ENCODE data around the gene ACACA.

ACACA gene

DNA sequence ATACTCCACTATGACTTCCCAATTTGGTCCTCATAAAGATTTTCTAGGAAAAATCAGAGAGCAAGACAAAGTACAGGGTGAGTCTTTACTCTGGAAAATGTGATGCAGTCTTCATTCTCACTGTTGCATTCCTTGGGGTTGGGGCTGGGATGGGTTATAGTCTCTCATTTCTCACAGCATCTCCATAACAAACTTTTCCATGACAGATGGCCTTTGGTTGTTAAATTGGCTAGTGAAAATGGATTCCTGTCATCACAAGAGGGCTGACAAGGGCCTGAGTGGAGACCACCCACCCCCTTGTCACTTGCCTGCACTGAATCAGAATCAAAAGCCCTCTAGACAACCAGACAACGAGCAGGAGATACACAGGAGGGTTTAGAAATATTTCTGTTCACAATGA, 283.2 kb downstream of the ACACA start:
- TF ChIP-seq, protein P1, sequence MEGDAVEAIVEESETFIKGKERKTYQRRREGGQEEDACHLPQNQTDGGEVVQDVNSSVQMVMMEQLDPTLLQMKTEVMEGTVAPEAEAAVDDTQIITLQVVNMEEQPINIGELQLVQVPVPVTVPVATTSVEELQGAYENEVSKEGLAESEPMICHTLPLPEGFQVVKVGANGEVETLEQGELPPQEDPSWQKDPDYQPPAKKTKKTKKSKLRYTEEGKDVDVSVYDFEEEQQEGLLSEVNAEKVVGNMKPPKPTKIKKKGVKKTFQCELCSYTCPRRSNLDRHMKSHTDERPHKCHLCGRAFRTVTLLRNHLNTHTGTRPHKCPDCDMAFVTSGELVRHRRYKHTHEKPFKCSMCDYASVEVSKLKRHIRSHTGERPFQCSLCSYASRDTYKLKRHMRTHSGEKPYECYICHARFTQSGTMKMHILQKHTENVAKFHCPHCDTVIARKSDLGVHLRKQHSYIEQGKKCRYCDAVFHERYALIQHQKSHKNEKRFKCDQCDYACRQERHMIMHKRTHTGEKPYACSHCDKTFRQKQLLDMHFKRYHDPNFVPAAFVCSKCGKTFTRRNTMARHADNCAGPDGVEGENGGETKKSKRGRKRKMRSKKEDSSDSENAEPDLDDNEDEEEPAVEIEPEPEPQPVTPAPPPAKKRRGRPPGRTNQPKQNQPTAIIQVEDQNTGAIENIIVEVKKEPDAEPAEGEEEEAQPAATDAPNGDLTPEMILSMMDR (IDR thresholded peaks at IDR 0.05), result no peak
- Histone ChIP-seq H3K9ac (no peak overlapping the region), H3K36me3 (ENCODE audit: control insufficient read depth, insufficient read depth, low read length) (no peaks in the 10 kb centered on the region), H3K4me2 (ENCODE audit: low read length) (no peak overlapping the region), H3K27ac (no peak overlapping the region), H3K9me3 (ENCODE audit: control insufficient read depth, low read length) (no peaks in the 10 kb centered on the region), H2AFZ (no peak overlapping the region), H3K27me3 (ENCODE audit: control insufficient read depth, insufficient read depth, low read length) (no peaks in the 10 kb centered on the region), H3K4me1 (peaks cover 10% of the 10 kb centered on the region), H3K4me3 (ENCODE audit: low read depth, low read length) (no peak overlapping the region), H3K79me2 (no peaks in the 10 kb centered on the region)

DNA sequence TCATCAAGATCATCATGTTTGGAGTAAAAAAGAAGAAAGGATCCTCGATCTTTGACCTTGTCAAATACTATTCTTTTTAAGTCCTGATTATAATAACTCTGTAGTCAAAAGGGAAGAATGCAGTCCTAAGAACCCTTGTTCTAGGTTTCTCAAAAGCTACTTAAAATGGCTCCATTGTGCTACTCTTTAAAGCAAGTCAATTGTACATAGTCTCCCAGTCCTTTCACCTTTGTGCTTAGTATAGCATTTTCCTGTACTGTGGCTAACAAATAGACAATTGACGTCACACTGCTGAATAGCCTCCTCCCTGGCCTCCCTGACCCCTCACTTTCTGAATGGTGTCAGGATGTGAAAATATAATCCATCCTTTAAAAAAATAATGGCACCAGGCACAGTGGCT, 285.0 kb downstream of the ACACA start:
- Histone ChIP-seq H3K27me3 (ENCODE audit: control insufficient read depth, insufficient read depth, low read length) (no peaks in the 10 kb centered on the region), H2AFZ (no peak overlapping the region), H3K27ac (no peak overlapping the region), H3K9ac (no peak overlapping the region), H3K79me2 (no peaks in the 10 kb centered on the region), H3K4me3 (ENCODE audit: low read depth, low read length) (no peak overlapping the region), H3K4me1 (peaks cover 15% of the 10 kb centered on the region), H3K9me3 (ENCODE audit: control insufficient read depth, low read length) (no peaks in the 10 kb centered on the region), H3K36me3 (ENCODE audit: control insufficient read depth, insufficient read depth, low read length) (no peaks in the 10 kb centered on the region), H3K4me2 (ENCODE audit: low read length) (no peak overlapping the region)
- TF ChIP-seq, protein P1 (IDR thresholded peaks at IDR 0.05), result no peak

DNA sequence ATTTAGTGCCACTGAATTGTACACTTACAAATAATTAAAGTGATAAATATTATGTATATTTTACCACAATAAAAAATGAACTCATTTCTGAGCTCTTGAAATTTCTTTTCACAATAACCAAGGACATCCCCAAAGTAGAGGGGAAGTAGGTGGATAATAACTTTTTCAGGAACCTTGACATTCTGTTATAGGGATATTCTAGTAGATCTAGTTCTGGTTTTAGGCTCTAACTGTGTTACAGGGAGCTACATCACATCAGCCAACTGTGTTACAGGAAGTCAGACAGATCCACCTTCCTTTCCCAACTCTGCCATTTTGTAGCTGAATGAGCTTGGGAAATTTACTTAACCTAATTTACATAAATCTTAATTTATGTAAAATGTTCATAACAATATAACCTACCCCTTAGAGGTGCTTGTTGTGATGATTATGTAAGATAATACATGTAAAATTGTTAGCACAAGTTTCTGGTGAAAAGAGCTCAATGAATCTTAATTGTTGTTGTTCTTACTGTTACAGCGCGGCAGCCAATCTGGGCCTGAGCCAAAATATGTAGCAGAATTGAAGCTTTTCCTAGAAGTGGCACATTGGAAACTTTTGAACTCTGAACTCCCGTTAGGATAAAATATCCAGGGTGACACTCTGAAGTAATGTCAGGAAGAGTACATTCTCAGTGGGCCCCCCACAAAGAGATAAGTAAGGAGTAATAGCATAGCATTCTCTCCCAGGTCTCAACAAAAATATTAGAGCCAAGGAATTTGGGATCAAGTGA, 288.1 kb downstream of the ACACA start:
- H3K27me3 ChIP-seq (ENCODE audit: control insufficient read depth, insufficient read depth, low read length), result no peaks in the 10 kb centered on the region
- no peak overlapping the region for H3K4me3 ChIP-seq (ENCODE audit: low read depth, low read length)
- no peak overlapping the region for H2AFZ ChIP-seq
- H3K36me3 ChIP-seq (ENCODE audit: control insufficient read depth, insufficient read depth, low read length), result no peaks in the 10 kb centered on the region
- H3K9ac ChIP-seq, result no peak overlapping the region
- H3K79me2 ChIP-seq, result no peaks in the 10 kb centered on the region
- TF ChIP-seq, protein P1 (IDR thresholded peaks at IDR 0.05), result no peak
- no peak overlapping the region for H3K27ac ChIP-seq
- peaks cover 8% of the 10 kb centered on the region for H3K4me1 ChIP-seq
- H3K4me2 ChIP-seq (ENCODE audit: low read length), result no peak overlapping the region
- H3K9me3 ChIP-seq (ENCODE audit: control insufficient read depth, low read length), result no peaks in the 10 kb centered on the region

DNA sequence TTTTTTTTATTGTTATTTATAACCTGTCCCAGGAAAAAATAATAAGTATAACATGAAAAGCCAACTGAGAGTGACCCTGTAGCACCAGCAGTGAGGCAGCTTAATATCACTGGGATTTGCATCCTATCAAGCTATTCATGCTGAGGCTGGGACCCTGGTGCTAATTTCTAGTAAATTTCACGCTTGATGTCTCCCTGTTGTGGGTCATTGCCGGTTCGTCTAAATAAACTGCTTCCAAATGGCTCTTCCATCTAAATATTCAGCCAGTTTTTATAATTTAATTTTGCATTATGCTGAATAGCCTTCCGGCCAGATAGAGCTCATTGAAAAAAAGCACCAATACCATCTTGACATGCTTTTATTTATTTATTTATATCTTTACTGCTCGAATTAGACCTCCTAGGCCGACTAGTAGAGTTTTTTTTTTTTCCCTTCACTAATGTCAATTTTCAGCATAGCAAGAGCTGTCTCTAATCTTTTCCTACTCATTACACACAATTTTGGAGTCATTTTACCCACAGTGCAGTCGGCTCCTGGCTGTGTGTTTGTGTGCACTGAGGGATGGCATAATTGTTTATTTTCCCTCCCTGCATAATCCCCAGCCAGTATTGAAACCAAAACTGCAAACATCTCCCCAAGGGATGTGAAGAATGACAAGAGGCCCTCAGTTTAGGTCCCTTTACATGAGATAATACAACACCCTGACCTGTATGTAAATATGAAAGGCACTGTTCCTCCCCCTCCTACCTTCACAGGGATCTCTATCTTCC, 289.1 kb downstream of the ACACA start:
- Histone ChIP-seq H2AFZ (no peak overlapping the region), H3K27ac (no peak overlapping the region), H3K79me2 (no peaks in the 10 kb centered on the region), H3K27me3 (ENCODE audit: control insufficient read depth, insufficient read depth, low read length) (no peaks in the 10 kb centered on the region), H3K4me2 (ENCODE audit: low read length) (no peak overlapping the region), H3K9ac (no peak overlapping the region), H3K9me3 (ENCODE audit: control insufficient read depth, low read length) (no peaks in the 10 kb centered on the region), H3K4me3 (ENCODE audit: low read depth, low read length) (no peak overlapping the region), H3K36me3 (ENCODE audit: control insufficient read depth, insufficient read depth, low read length) (no peaks in the 10 kb centered on the region), H3K4me1 (peaks cover 8% of the 10 kb centered on the region)
- TF ChIP-seq, protein P1 (IDR thresholded peaks at IDR 0.05), result no peak
